Measurements from ENCODE around the gene AGBL4. TPM values are rescaled to one million over a fixed set of nuclear protein-coding genes. Genes with fewer than 3 reads are reported as not detected.

The AGBL4 gene
- total and polyA plus RNA-seq, 10 donors = 0.05 to 1.8 (median 0.32) TPM; not detected in 1

DNA sequence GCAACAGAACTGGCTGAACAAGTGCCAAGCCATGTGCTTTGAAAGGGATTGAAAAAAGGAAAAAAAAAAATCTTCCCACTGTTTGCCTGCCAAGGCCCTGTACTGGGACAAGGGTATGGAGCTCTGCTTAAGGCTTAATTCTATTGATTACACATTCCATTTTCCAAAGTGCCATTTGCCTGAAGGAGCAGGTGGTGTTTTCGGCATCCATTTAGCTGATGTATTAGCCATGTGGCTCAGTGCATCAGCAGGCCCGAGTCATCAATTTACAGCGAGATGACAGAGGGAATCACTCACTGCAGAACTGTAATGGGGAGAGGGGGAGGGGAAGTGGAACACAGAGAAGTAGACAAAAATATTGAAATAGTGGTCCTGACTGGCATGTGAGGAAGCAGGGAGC lies 1102.9 kb downstream of the AGBL4 start:
- TF ChIP-seq, protein P1, sequence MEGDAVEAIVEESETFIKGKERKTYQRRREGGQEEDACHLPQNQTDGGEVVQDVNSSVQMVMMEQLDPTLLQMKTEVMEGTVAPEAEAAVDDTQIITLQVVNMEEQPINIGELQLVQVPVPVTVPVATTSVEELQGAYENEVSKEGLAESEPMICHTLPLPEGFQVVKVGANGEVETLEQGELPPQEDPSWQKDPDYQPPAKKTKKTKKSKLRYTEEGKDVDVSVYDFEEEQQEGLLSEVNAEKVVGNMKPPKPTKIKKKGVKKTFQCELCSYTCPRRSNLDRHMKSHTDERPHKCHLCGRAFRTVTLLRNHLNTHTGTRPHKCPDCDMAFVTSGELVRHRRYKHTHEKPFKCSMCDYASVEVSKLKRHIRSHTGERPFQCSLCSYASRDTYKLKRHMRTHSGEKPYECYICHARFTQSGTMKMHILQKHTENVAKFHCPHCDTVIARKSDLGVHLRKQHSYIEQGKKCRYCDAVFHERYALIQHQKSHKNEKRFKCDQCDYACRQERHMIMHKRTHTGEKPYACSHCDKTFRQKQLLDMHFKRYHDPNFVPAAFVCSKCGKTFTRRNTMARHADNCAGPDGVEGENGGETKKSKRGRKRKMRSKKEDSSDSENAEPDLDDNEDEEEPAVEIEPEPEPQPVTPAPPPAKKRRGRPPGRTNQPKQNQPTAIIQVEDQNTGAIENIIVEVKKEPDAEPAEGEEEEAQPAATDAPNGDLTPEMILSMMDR (IDR thresholded peaks at IDR 0.05 in 8 of 11, conservative IDR thresholded peaks at IDR 0.05 in 3 of 11) = no peak
- TF ChIP-seq POLR2A (IDR thresholded peaks at IDR 0.05) (no peak), POLR2AphosphoS5 (IDR thresholded peaks at IDR 0.05) (no peak)
- no peak for DNase-seq
- WGBS, 5 donors = 85 to 95% (median 91%) methylated on average over 3 of the region's 3 CpGs
- H3K27ac ChIP-seq = no peak overlapping the region
- H3K27me3 ChIP-seq (replicated peaks in 1 of 7) = no peaks in the 10 kb centered on the region
- H3K9me3 ChIP-seq = no peaks in the 10 kb centered on the region
- H3K4me1 ChIP-seq = peaks cover 0 to 17% (median 6%) of the 10 kb centered on the region in 6 donors
- H3K36me3 ChIP-seq = no peaks in the 10 kb centered on the region
- intact Hi-C loops (cut with DNase I; ENCODE audit: low total_unique reads) = no loop called here
- H3K4me3 ChIP-seq = no peak overlapping the region

- H3K4me1 ChIP-seq = peaks cover 0 to 24% (median 8%) of the 10 kb centered on the region in 6 donors
- peak overlapping the region in 4 of 8 donors; percentile 15 to 73 (median 45) for H3K27ac ChIP-seq
- intact Hi-C loops (cut with DNase I; ENCODE audit: low total_unique reads) = no loop called here
- WGBS, 5 donors = 74 to 80% (median 74%) methylated on average over 7 to 8 of the region's 8 CpGs
- no peaks in the 10 kb centered on the region for H3K9me3 ChIP-seq
- peak in 1 of 3 donors; percentile 8 for TF ChIP-seq POLR2AphosphoS5 (IDR thresholded peaks at IDR 0.05)
- TF ChIP-seq, protein P1 (IDR thresholded peaks at IDR 0.05 in 8 of 11, conservative IDR thresholded peaks at IDR 0.05 in 3 of 11) = no peak
- H3K27me3 ChIP-seq (replicated peaks in 1 of 7) = no peaks in the 10 kb centered on the region
- H3K36me3 ChIP-seq = no peaks in the 10 kb centered on the region
- DNase-seq = no peak
- H3K4me3 ChIP-seq = no peak overlapping the region
Observed at GRCh38 chr1:48917901-48918603, 1105.7 kb downstream of the AGBL4 start.

DNA sequence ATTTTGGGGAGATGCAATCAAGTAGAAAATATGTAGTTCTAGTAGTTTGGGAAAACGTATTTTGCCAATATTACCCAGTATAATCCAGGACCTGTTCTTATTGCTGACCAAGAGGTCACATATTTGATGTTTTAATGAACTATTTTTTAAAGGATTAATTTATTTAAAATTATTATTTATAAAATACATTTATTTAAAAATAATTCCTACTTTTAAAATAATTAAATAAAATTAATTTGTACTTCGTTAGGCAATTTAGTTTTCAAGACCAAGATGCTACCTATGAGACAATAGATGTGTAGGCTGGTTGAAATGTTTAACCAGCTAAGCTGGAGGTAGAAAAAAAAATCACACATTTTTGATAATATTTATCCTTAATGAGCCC lies 1106.7 kb downstream of the AGBL4 start:
- 87 to 92% (median 89%) methylated on average over 2 of the region's 2 CpGs for WGBS, 5 donors
- no peak for DNase-seq
- H3K36me3 ChIP-seq = no peaks in the 10 kb centered on the region
- H3K4me3 ChIP-seq = no peak overlapping the region
- no peaks in the 10 kb centered on the region for H3K27me3 ChIP-seq (replicated peaks in 1 of 7)
- no peaks in the 10 kb centered on the region for H3K9me3 ChIP-seq
- no peak for TF ChIP-seq POLR2AphosphoS5 (IDR thresholded peaks at IDR 0.05)
- TF ChIP-seq POLR2A (IDR thresholded peaks at IDR 0.05) = no peak
- H3K27ac ChIP-seq = peak overlapping the region in 5 of 8 donors; percentile 15 to 73 (median 31)
- intact Hi-C loops (cut with DNase I; ENCODE audit: low total_unique reads) = no loop called here
- peaks cover 0 to 24% (median 8%) of the 10 kb centered on the region in 6 donors for H3K4me1 ChIP-seq

DNA sequence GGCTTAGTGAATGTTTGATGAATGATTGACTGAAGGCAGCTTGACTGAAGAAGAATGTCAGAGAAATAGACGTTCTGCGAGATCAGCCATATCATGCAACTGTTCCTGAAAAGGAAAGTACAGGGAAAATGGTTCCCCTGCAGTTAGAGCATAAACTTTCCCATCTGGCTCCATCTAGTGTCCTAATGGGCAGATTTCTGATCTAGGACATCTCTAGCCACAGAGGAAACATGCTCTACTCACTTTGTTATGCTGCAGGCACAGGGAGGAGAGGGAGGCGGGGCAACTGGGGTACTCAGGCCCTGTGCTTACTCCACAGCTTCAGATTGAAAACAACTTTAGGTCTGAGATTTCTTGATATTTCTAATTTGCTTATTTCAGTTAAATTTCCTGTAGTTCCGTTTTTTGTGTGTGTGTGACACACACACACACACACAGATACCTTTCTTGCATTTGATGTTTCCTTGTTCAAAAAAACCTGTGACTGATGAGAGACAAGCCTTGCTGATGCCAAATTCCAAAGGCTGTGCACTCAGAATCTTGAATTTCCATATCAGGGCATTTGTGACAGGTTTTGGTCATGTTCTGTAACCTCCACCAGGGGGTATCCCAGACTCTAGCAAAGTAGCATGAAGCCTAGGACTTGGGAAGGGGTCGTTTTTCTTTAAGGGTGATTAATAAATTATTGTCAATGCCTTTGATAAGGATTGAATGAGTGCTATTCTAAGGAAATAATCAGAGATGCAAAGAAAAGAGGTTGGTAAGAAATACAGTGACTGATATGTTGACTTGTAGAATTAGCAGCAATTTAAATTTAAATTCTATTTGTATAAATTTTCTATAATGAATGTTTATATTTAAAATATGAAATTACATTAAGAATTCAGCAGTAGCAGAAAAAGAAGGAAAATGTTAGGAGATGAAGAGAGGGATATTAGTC lies 1107.4 kb downstream of the AGBL4 start:
- no peaks in the 10 kb centered on the region for H3K27me3 ChIP-seq (replicated peaks in 1 of 7)
- intact Hi-C loops (cut with DNase I; ENCODE audit: low total_unique reads) = no loop called here
- WGBS, 5 donors = 42 to 48% (median 46%) methylated on average over 5 of the region's 5 CpGs
- H3K36me3 ChIP-seq = no peaks in the 10 kb centered on the region
- peaks cover 0 to 24% (median 8%) of the 10 kb centered on the region in 6 donors for H3K4me1 ChIP-seq
- peak overlapping the region in 6 of 8 donors; percentile 37 to 73 (median 59) for H3K27ac ChIP-seq
- H3K4me3 ChIP-seq = no peak overlapping the region
- H3K9me3 ChIP-seq = no peaks in the 10 kb centered on the region
- no peak for DNase-seq
- no peak for TF ChIP-seq POLR2A (IDR thresholded peaks at IDR 0.05)
- TF ChIP-seq, protein P1 (IDR thresholded peaks at IDR 0.05 in 8 of 11, conservative IDR thresholded peaks at IDR 0.05 in 3 of 11) = peak in 9 of 11 experiments; percentile 20 to 58 (median 32)
